HG03571 (cell line): ENCODE measurements around the gene NR2E3.

ENCODE experiments used
- ATAC-seq: cut with Tn5 transposase; IDR thresholded peaks from one replicate; pipeline ENCODE4 v1.9.1; 2021; ENCODE audit not compliant: unreplicated experiment

The NR2E3 gene

GRCh38 chr15:71810256-71811035 lies at the start of gene NR2E3:
Gene NR2E3, plus strand, starts transcription at chr15:71810554. Its CDS starts 190 bp downstream, at chr15:71810744.
- no peak for ATAC-seq

GRCh38 chr15:71760852-71761251 lies 49.5 kb upstream of the NR2E3 start:
- ATAC-seq: no peak

- ATAC-seq: no peak
These were observed 48.7 kb upstream of the NR2E3 start for GRCh38 chr15:71761649-71762048.

GRCh38 chr15:71768184-71768583 lies 42.2 kb upstream of the NR2E3 start:
- no peak for ATAC-seq

GRCh38 chr15:71773206-71773859 lies 37.0 kb upstream of the NR2E3 start:
- no peak for ATAC-seq

- no peak for ATAC-seq
These were observed 34.5 kb upstream of the NR2E3 start for GRCh38 chr15:71775856-71776255.

- no peak for ATAC-seq
These were observed 34.0 kb upstream of the NR2E3 start for GRCh38 chr15:71776304-71776703.

GRCh38 chr15:71777216-71777943 lies 33.0 kb upstream of the NR2E3 start:
- ATAC-seq: no peak

- no peak for ATAC-seq
These were observed 31.1 kb upstream of the NR2E3 start for GRCh38 chr15:71779073-71779797.

GRCh38 chr15:71780115-71780976 lies 30.0 kb upstream of the NR2E3 start:
- ATAC-seq: no peak

- no peak for ATAC-seq
These were observed 29.0 kb upstream of the NR2E3 start for GRCh38 chr15:71781179-71781964.

- ATAC-seq: no peak
These were observed 28.4 kb upstream of the NR2E3 start for GRCh38 chr15:71781965-71782265.

- ATAC-seq: no peak
These were observed 27.8 kb upstream of the NR2E3 start for GRCh38 chr15:71782422-71783165.

GRCh38 chr15:71784719-71785118 lies 25.6 kb upstream of the NR2E3 start:
- ATAC-seq: no peak

- no peak for ATAC-seq
These were observed 24.4 kb upstream of the NR2E3 start for GRCh38 chr15:71785996-71786395.

- no peak for ATAC-seq
These were observed 23.7 kb upstream of the NR2E3 start for GRCh38 chr15:71786673-71787072.

GRCh38 chr15:71788646-71789579 lies 21.4 kb upstream of the NR2E3 start:
- ATAC-seq: no peak

- no peak for ATAC-seq
These were observed 20.7 kb upstream of the NR2E3 start for GRCh38 chr15:71789616-71790015.
